NCI-H2196 treated with DMSO at 0.1 percent for 48 hours (cell line): Measurements from ENCODE around the gene TIPARP.

Experiments
- DNase-seq: peaks from one replicate; lab custom pipeline; 2025; ENCODE audit not compliant: unreplicated experiment; lab: John Stamatoyannopoulos, UW

Gene TIPARP

DNA sequence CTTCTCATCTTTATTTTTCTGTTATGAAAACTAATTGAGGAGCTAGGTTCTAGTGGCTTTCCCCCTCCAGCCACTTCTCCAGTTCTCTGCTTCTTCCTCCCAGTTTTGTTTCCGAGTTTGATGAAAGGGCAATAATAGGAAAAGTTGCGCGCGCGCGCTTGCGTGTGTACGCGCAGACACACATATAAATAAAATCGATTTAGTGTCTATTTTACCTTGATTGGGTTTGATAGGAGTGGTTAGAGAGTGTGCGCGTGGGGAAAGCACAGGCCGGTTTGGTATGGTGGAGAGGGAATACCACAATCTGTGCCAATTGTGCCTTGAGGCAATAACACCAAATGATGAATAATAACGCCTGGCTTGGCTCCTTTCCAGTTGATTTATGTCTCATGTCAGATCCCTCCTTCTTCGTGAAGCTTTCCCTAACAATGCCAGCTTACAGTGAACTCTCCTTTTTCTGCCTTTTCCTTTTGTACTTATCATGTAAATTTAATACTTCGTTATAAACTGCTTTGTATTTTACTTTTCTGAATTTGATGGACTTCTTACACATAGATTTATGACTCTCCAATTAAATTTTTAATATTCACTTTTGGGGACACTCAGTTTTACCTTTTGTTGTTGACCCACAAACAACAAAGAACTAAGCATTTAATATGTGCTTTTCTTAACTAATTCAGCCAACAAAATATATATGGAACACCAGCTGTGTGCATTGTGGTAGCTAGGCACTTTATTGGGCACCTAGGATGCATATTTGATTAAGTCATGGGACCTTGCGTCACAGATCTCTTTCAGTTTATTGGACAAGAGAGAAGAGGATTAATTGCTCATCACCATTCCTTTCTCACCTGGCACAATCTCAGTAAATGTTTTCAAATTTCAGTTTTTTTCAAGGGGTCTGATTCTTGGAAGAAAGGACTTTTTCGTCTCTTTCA lies 1.7 kb downstream of the TIPARP start:
- no peak for DNase-seq

- no peak for DNase-seq
These were observed 2.5 kb downstream of the TIPARP start for GRCh38 chr3:156676768-156677479.

GRCh38 chr3:156677536-156677935 lies 3.1 kb downstream of the TIPARP start:
- DNase-seq: no peak

GRCh38 chr3:156678197-156678596 lies 3.8 kb downstream of the TIPARP start:
- DNase-seq: no peak

GRCh38 chr3:156680243-156680914 lies 6.0 kb downstream of the TIPARP start:
- no peak for DNase-seq

DNA sequence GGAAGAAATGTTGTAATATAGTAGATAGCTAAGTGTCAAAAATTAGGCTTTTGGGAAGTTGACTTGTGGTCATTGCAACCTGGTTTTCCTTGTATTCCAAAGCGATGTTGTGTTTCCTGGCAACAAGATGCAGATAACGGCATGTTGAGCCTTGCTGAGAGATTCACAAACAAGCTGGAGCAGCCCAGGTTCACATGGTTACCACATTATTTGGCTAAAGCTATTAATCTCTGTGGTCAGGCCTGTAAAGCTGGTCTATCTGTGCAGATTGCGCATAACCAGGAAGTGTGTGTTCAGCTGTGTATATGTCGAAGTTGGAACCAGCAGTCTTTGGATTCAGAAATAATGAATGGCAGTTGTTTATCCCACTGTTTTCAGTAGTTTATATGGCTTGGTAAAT lies 6.6 kb downstream of the TIPARP start:
- DNase-seq: peak; percentile 89

DNA sequence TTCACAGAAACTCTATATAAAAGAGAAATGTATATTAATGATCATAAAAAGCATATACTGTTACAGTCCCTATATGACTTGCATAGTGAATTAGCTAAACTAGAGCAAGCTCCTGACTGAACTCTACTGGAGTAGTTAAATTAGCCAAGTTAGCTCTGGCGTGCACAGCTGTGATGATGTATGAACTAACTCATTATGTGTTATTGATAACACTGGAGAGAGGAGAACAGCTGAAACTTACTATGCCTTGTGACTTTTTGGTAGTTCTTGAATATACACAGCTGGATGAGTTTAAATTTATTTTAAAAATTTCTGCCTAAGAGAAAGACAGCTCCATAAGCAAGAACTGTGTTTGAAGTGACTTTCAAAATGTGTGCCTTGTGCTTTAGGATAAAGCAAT lies 8.1 kb downstream of the TIPARP start:
- DNase-seq: no peak

DNA sequence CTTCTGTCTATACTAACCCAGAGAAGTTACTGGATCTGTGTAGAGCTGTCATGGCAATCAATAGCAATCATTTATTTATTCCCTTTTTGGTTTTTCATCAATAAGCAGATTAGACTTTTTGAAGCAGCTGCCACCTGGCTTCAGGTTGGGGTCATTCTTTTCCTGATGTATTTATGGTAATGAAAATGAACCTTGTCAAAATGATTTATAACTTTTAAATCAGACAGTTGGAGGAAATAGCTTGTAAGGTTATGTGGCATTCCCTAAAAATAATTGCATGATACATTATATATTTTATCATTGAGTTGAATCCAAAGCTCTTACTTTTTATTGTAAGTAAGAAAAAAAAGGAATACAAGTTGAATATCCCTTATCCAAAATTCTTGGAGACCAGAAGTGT lies 8.6 kb downstream of the TIPARP start:
- no peak for DNase-seq

DNA sequence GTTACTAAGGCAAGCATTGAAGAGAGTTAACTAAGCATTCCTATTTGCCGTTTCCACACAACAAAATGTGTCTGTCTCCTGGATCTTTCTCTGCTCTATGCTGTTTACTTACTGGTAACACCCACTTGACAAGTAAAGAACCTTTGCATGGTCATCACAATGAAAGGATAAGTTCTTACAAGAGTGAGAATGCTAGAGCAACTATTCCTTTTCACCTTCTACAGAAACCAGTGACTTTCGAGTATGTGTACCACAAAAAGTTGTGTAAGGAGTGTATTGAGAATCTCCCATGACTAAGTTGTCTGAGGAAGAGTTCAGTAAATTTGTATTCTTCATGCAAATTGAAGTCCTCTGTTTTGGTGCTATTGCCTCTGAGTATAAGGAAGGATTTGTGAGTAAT lies 10.8 kb downstream of the TIPARP start:
- no peak for DNase-seq

DNA sequence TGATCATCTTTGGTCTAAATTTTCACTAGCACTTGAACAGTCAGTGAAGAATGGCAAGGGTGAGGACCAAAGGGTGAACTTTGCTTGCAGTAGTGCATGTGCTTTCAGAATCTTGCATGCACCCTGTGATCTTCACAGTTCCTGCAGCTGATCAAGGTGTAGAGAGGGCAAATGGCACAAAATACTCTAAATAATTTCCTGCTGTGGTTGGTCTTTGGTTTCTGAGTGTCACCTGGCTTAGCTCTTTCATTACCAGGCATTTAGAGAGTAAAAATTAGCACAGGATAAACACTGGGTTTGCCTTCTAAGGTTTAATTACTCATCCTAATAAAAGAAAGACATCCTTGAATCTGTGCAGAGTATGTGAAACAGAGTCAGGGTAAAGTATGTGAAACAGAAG lies 11.4 kb downstream of the TIPARP start:
- no peak for DNase-seq

GRCh38 chr3:156687023-156687422 lies 12.6 kb downstream of the TIPARP start:
- no peak for DNase-seq

DNA sequence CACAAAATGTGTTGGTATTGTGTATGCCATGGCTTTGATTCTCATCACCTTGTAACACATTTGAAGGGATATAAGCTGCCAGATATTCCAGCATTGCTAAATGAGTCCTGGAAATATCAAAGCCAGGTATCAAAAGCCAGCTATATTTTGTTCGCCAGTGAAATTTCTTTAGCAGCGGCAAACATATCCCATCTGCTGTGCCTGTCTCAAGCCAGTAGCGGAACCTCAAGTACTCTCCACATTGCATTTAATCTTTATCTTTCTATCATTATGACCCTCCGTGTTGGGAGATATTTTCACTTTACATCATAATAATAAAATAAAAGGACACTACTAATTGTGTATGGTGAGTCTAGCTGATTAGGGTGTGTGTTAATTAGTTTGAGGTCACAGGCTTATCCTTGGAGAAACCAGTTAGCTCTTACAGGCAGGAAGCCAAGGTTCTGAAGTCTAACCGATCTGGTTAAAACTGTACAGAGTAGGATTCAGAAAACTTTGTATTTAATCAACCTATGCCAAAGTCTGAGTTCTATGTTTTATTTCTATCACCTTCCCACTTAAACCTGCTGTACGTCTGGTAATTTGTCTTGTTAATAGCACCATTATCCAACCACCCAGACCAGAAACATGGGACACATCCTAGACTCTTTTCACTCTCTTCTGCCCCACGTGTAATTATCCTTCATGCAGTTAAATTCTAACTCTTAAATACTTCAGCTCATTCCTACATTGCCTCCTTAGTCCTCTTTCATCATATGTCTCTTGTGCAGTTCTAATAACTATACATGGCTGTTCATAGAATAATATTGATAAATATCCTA lies 14.5 kb downstream of the TIPARP start:
- no peak for DNase-seq

GRCh38 chr3:156689608-156690007 lies 15.2 kb downstream of the TIPARP start:
- DNase-seq: no peak

DNA sequence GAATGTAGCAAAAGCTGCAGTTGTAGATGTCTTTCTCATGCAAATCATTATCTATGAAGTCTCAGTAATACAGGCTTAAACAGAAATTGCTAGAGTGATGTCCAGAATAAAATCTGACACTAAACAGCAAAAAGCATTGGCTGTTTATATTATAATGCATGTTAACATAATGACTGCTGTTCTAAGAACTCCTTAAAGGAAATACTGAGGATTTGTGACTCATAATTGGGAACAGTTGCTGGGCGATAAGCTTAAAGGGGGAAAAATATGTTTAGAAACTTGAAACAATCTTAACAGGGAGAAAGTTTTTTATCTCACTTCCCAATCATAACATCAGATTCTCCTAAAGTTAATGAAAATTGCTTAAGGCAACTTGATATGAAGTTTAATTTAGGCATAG lies 17.5 kb downstream of the TIPARP start:
- DNase-seq: no peak

GRCh38 chr3:156693166-156693565 lies 18.8 kb downstream of the TIPARP start:
- no peak for DNase-seq

GRCh38 chr3:156694536-156694935 lies 20.1 kb downstream of the TIPARP start:
- DNase-seq: no peak

DNA sequence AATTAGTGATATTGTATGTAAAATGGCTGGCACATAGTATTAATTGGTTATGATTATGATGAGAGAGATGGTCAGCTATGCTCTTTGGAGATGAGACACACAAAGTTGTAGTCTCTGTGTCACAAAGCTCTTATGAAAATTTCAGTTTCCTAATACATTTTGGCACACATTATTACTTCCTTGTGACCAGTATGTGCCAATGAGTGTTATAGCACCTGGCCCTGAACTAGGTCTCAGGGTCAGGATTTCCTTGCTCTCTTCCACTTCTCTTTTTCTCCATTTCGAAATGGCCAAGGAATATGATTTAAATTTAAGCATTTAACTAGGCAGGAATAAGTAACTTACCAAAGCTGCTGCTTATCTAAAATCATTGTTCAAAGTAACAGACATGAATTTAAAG lies 28.0 kb downstream of the TIPARP start:
- DNase-seq: no peak

- no peak for DNase-seq
These were observed 30.1 kb downstream of the TIPARP start for GRCh38 chr3:156704370-156705036.

DNA sequence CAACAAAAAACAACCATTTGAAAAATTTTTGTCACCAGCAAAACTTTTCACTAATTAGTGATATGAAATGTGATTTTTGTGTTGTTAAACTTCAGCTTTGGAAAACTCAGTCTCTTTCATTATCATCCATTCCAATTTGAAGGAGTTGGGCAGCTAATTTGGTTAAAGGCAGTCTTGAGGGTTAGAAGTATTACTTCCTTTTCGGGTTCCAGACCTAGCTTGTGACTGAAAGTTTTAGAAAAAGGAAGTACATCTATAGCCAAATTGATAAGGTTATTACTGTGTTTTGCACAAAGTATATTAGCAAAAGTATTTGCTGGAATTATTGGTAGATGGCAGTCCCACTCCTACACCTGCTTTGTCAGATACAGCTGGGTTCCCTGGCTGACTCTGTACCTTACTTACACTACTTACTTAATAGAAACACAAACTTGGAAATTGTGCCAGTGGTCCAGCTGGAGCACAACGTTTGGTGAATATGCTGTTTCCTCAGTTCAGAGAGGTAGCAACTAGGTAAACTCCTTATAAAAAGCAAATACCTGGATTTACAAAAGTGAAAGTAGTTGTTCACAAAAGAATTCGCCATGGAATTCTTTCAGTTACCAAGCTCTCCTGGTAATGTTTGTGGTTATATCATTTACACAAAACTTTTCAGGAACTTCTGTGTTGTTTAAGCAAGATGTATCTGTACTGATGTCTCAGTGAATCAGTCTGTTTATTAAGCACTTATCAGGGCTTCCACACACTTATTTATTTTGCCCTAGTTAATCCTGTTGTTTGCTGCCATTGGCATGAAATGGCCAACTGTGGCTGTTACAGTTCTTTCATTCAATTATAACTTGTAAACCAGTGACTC lies 31.6 kb downstream of the TIPARP start:
- no peak for DNase-seq
